Peyer's patch (tissue), 4 donors: ENCODE measurements around the gene SHISA5.

ENCODE experiments used
- CTCF ChIP-seq, 6 experiments: fragments of 450-650 bp in 4 of 6; fragments of 200-600 bp in 2 of 6; sonication (generic) in 1 of 6; IDR thresholded peaks; one replicate each; pipeline ENCODE4 v1.5.1; 2017 to 2019; ENCODE audit warnings: antibody characterized with exemption in 6 of 6, mild to moderate bottlenecking in 3 of 6, moderate library complexity in 1 of 6
- POLR2A ChIP-seq, 2 donors: fragments of 450-650 bp; IDR thresholded peaks; one replicate each; pipeline ENCODE4 v1.5.1; 2017; ENCODE audit warnings: antibody characterized with exemption in 2 of 2, mild to moderate bottlenecking in 2 of 2, moderate library complexity in 2 of 2

- no peak for TF ChIP-seq CTCF (IDR thresholded peaks at IDR 0.05)
- TF ChIP-seq POLR2A (IDR thresholded peaks at IDR 0.05) = no peak
Observed at GRCh38 chr3:48514431-48515227, 10.7 kb upstream of the SHISA5 start.
